ENCODE measurements around the gene NLRP6.
"Not testable (repeated sequence)": the region's sequence is repeated elsewhere in the genome, so short reads cannot be mapped to it uniquely, and the experiment has no call there.

Gene NLRP6

DNA sequence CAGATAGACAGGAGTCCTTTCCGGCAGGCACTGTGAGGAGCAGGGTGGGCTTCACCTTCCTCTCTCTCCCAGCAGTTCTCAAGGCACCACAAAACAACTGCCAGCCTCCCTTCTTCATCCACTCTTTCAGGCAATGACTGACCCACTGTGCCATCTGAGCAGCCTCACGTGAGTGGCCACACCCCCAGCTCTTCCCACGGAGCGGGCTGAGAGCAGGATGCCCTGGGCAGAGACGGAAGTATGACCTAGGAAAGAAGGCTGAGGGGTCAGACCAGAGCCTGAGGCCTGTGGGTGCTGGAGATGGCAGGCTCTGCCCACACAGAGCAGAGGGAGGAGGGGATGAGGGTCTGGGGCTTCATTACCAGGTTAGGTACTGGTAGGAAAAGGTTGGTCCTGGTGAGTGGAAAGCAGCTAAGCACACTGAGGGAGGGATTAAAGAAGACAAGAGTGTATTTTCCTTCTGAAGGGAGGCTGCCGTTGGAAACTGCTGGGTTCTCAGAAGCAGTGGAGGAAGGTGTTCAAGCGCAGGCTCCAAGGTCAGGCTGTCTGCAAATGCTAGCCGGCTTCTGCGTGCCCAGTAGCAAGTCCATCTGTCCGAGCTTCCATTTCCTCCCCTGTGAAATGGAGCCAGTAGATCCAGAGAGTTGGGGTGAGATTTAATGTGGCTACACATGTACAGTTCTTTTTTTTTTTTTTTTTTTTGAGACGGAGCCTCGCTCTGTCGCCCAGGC, 4.6 kb downstream of the NLRP6 start:
- FAIRE-seq, result no peak

DNA sequence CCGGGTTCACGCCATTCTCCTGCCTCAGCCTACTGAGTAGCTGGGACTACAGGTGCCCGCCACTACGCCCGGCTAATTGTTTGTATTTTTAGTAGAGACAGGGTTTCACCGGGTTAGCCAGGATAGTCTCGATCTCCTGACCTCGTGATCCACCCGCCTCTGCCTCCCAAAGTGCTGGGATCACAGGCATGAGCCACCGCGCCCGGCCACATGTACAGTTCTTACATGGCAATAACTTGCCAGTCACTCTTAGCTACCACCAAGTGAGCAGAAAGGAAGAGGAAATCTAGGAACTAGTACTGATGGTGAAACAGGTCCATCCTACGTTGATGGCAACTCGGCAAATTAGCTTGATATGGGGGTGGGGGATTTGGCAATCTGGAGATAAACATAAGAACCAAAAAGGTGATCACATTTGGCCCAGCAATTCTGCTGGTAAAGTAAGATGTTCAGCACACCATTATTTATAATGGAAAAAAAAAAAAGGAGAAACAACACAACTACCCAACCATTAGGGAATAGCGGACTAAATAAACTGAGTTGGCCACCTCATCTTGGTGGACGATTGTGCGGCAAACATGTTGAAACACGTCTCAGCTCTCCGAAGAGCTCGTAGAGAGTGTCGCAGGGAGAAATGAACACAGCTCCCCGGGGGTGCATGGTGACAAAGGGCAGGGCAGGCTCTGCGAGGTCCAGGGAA, 5.3 kb downstream of the NLRP6 start:
- FAIRE-seq, result no peak

DNA sequence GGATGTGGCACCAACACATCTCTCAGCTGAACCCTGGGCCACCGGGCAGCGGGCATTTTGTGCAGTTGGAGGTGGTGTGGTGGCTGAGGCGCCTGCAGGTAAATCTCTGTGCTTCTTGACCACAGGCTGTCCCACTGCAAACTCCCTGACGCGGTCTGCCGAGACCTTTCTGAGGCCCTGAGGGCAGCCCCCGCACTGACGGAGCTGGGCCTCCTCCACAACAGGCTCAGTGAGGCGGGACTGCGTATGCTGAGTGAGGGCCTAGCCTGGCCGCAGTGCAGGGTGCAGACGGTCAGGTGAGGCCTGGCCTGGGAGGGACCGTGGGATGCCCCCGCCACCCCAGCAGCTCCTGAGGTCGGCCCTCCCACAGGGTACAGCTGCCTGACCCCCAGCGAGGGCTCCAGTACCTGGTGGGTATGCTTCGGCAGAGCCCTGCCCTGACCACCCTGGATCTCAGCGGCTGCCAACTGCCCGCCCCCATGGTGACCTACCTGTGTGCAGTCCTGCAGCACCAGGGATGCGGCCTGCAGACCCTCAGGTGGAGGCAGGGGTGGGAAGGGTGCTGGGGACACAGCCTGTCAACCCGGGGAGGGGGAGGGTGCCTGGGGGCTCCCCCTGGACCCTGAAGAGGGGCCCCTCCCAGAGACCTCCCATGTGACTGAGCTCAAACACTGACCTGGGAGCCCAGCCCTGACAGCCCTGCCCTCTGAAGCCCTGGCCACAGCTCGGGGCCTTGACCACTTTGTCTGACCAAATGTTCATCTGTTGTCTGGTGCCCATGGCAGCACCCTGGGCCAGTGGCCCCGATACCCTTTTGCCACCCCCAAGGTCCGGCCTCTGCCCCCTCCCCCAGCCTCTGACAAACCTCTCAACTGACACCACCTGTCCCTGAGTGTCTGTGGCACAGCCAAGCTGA, 6.2 kb downstream of the NLRP6 start:
- no peak for FAIRE-seq

DNA sequence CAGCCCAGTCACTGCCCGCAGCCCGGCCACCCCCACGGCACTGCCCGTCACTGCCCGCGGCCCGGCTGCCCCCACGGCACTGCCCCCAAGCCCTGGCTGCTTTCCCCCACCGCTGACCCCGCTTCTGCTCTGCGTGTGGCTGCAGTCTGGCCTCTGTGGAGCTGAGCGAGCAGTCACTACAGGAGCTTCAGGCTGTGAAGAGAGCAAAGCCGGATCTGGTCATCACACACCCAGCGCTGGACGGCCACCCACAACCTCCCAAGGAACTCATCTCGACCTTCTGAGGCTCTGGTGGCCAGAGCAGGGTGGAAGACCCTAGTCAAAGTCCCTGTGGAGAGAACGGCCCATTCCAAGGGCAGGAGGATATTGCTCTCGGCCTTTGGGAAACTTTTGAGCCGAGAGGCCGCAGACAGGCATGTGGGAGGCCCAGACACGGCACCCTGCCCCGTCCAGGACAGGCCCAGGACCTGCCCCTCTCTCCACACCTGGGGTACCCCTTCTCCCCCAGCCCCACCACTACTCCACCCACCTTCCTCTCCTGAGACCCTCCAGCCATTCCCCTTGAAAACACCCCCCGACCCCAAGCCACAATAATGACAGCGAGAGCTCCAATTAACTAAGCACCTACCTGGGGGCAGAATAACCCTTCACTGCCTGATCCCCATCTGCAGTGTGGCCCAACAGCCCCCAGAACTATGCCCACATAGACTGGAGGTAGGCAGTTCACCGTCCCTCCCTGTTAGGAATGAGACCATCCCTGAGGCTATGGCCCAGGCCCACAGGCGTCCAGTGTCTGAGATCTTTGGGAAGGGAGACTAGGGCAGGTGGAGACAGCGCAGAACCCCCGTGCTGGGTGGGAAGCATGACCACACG, 7.0 kb downstream of the NLRP6 start:
- FAIRE-seq, result no peak

DNA sequence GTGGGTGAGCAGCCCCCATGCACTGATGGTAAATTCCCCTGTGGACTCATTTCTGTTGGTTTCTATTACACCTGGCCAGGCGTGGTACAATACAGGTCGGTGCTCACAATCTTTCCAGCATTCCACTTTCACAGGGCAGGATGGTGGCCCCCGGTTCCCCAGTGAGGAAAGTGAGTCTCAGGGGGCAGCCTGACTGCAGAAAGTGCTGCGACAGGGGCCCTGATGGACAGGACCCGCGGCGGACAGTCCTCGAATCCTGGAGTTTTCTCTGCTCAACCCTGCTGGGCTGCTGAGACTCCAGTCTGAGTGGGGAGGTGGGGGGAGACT, 7.7 kb downstream of the NLRP6 start:
- no peak for FAIRE-seq

DNA sequence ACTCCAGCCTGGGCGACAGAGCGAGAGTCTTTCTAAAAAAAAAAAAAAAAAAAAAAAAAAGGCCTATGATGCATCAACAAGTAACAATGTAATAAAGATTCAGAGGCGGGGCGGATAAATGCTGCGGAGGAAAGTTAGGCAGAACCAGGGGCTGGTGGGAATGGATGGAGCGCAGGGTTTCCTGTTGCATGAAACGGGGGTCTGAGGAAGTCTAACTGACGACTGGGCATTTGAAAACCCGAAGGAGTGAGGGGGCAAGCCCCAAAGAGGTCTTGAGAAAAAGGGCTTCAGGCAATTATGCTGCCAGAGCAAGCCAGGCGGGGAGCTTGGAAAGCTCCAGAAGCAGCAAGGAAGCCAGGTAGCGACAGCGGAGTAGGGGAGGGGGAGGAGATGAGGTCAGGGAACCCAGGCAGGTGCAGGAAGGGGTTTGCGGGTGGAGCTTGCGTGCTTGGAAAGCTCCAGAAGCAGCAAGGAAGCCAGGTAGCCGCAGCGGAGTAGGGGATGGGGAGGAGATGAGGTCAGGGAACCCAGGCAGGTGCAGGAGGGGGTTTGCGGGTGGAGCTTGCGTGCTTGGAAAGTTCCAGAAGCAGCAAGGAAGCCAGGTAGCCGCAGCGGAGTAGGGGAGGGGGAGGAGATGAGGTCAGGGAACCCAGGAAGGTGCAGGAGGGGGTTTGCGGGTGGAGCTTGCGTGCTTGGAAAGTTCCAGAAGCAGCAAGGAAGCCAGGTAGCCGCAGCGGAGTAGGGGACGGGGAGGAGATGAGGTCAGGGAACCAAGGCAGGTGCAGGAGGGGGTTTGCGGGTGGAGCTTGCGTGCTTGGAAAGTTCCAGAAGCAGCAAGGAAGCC, 9.0 kb downstream of the NLRP6 start:
- not testable (repeated sequence) for FAIRE-seq

DNA sequence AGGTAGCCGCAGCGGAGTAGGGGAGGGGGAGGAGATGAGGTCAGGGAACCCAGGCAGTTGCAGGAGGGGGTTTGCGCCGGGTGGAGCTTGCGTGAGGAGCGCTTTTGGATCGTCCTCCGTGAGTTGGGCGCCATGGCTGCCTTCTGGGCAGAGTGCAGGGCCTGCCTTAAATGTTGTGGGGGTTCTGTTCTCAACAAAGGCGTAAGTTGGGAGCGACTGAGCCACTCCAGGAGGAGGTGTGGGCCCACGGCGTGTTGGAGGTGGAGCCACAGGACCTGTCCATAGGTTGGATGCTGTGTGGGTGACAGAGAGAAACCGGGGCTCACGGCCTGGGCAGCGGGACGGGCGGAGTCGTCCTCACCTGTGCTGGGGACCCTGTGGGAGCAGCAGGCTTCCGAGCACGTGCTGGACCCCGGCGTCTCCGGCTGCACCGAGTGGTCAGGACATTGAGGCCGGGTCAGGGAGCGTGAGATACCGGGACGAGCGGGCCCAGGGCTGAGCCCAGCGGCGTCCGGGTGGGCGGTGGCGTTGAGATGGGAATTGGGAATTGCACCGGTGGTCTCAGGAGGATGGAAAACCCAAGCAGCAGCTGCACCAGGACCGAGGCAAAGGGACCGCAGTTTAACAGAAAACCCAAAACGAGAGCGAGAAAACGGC, 9.7 kb downstream of the NLRP6 start:
- no peak for FAIRE-seq

DNA sequence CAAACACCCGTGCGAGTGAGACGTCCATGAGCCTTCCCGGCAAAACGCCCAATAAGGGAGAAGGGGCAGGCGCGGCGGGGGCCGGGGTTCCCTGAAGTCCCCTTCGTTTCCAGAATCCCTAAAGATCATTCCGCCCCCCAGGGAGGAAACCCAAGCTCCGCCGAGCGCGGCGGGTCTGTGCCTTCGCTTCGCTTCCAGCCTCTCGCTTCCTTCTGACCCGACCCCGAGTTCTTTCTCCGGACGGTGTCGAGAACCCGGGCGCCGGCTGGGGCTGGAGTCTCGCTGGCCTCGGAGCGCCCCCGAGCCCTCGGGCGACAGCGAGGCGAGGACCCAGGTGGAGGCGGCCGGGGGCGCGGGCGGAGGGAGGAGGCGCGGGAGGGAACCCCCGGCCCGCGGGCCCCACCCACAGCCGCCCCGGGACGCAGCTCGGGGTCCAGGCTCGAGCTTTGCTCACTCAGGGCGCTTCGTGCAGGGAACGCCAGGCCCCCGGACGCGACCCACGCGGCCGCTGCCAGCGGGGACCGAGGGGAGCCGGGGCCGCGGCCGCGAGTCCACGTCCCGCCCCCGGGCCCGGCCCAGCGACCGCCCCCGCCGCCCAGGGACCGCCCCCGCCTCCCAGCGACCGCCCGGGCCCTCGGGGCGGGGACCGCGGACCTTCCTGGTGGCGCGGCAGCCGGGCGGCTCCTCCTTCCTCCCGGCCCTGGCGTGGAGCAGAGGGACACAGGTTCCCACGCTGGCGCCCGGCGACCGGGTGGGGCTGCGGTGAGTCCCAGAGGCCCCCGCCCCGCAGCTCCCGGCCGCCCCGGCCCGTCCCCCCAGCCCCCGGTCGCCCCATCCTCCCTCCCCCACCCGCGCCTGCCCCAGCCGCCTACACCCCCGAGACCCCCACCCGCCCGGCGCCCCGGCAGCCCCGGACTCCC, 10.5 kb downstream of the NLRP6 start, which contains the start of gene PGGHG:
Gene PGGHG (plus strand): TSS at position 649 of the 920 bp plus-strand sequence. CDS start 691 bp downstream, outside the sequence.
- FAIRE-seq, result no peak

DNA sequence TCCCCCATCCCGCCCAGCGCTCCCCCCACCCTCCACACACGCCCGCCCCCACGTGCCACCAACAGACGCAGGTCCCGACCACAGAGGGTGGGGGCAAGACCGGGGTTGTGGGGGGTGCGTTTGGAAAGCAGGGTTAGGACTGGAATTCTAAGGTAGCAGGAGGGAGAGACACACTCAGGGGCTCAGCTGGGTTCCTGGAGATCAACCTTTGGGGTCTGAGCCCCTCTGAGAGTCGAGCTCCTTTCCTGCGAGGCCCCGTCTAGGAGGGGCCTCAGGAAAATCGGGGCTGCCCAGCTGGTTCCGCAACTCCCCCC, 11.1 kb downstream of the NLRP6 start:
- FAIRE-seq, result no peak

DNA sequence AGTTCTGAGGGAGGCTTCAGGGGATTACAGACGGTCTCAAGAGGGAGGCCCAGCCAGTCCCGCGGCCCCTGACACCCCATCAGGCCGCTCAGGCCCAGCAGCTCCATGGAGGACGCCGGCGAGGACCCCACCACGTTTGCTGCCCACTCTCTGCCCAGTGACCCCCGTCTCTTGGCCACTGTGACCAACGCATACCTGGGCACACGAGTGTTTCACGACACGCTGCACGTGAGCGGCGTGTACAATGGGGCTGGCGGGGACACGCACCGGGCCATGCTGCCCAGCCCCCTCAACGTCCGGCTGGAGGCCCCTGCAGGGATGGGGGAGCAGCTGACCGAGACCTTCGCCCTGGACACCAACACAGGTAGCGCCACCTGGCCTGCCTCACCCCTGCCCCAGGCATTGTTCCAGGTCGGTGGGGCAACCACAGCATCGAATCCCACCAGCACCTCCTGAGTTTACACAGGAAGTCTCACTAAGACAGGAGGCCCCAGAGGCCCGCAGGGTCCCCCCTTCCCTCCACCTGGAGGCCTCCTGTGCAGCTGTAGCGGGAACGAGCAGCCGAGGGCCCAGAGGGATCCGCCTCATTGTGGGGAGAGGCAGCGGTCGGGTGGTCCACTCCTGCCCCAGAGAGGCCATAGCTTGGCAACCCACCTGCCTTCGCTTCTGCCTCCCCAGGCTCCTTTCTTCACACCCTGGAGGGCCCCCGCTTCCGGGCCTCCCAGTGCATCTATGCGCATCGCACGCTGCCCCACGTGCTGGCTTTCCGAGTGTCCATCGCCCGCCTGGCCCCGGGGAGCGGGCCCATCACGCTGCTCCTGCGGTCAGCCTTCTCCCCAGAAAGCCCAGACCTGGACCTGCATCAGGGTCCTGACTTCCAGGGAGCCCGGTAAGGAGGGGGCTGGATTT, 11.8 kb downstream of the NLRP6 start:
- FAIRE-seq, result no peak

DNA sequence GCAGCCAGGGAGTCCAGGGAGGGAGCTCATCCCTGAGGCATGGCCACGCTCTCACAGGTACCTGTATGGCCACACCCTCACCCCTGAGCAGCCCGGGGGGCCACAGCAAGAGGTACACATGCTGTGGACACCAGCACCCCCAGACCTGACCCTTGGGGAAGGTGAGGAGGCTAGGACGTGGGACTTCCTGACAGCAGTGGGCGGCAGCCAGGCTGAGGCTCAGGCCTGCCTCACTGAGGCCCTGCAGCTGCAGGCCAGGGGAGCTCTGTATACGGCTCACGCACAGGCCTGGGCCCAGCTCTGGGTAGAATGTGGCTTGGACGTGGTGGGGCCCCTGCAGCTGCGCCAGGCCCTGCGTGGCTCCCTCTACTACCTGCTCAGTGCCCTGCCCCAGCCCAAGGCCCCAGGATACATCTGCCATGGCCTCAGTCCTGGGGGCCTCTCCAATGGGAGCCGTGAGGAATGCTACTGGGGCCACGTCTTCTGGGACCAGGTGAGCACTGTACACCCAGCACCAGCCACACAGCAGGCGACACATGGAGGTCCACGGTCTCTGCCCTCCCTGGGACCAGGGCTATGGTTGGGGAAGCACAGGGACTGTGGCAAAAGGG, 12.5 kb downstream of the NLRP6 start:
- FAIRE-seq, result no peak

DNA sequence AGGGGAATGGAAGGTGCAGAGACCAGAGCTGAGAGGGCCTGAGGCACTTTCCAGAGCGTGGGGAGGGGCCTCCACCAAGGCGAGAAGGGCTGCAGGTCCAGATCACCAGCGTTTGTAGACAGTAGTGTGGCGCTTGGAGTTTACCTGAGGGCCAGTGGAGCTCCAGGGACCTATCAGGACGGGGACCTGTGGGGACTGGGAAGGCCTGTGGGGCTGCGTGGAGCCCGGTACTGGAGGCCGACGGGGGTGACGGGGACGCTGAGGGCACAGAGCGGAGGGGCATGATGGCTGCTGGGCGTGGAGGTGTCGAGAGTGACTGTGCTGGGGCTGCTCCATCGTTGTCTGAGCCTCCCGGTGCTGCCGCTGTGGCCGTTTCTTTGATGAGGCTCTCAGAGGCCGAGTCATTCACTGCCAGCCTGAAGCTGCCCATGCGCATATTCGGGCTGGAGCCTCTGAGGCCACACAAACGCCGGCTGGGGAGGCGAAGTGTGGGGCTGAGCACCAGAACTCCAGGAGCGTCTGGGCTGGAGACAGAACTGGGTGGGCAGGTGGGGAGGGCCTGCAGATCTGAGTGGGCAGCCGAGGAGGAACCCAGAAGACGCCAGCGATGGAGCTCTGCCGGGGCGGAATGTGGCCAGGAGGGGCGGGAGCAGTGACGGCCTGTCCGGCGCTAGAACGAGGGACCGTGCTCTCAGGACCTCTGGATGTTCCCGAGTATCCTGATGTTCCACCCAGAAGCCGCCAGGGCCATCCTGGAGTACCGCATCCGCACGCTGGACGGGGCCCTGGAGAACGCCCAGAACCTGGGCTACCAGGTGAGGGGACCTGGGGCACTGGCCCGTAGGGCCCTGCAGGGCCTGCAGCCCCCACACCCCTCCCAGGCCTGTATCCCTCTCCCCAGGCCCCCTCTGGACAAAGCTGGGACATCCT, 13.3 kb downstream of the NLRP6 start:
- FAIRE-seq, result no peak

DNA sequence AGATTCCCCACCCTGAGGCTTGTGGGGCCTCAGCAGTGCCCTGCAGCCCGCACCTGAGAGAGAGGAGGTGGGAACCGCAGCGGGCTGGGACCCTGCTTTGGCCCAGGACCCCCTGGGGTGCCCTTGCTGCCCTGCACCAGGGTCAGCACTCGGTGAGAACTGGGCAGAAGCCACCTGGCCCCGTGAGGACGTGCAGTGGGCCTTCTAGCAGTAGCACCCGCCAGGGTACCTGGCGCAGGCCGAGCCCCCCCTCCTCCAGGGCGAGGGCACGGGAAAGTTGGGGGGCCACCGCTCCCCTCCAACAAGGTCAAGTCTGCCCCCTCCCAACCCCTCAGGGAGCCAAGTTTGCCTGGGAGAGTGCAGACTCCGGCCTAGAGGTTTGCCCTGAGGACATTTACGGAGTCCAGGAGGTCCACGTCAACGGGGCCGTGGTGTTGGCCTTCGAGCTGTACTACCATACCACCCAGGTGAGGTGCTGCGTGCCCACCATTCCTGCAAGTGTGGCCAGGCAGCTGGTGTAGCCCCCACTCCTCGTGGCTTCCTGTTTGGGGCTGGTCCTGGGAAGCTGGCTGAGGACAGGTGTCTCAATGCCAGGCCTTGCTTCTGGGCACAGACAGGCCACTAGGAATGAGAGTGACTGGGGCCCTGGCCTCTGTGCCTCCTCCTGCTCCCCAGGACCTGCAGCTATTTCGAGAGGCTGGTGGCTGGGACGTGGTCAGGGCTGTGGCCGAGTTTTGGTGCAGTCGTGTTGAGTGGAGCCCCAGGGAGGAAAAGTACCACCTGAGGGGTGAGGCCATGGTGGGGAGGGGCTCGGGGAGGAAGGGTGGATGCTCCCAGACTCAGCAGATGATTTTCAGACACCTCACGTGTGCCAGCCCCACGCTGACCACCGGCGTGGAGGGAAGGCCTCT, 14.3 kb downstream of the NLRP6 start:
- no peak for FAIRE-seq

DNA sequence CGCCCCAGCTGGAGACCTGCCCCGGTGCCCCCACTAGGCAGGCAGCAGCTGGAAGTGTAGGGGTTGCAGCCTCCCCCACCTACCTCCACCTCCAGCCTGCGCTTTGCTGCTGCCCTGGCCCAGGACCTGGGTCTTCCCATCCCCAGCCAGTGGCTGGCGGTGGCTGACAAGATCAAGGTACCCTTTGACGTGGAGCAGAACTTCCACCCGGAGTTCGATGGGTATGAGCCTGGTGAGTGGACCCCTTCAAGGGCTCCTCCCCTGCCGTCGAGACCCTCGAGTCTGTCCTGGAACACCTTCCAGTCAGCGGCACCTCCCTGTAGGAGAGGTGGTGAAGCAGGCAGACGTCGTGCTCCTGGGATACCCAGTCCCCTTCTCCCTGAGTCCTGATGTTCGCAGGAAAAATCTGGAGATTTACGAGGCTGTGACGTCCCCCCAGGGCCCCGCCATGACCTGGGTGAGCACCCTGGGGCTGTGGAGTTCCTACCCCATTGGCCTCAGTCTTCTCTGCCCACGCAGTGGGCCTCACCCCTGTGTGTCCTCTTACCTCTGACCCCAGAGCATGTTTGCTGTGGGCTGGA, 15.2 kb downstream of the NLRP6 start:
- FAIRE-seq, result no peak

DNA sequence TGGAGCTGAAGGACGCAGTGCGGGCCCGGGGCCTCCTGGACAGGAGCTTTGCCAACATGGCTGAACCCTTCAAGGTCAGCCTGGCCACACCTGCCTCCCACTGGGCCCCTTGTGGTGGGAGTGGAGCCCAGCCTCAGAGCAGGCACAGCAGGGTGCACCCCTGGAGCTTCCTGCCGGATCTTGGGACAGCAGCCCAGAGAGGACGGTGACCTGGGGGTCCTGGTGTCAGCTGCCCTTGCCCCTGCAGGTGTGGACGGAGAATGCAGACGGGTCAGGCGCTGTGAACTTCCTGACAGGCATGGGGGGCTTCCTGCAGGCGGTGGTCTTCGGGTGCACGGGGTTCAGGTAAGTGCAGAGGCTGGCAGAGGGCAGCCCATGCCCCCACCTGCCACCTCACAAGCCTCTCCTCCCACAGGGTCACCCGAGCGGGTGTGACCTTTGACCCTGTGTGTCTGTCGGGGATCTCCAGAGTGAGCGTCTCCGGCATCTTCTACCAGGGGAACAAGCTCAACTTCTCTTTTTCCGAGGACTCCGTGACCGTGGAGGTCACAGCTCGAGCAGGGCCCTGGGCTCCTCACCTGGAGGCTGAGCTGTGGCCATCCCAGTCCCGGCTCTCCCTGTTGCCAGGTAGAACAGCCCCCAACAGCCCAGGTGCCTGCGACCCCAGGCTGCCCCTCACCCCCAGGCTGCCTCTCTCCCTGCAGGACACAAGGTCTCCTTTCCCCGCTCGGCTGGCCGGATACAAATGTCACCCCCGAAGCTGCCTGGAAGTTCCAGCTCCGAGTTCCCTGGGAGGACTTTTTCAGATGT, 15.8 kb downstream of the NLRP6 start:
- no peak for FAIRE-seq
